Measurements from ENCODE around the gene LRRIQ1. TPM values are rescaled to one million over a fixed set of nuclear protein-coding genes. Genes with fewer than 3 reads are reported as not detected.

Gene LRRIQ1
- total RNA-seq, 1 donor from 2014 or later: 13.1 TPM

- no peak overlapping the region for H3K27ac Mint-ChIP-seq
- no peak overlapping the region for H3K4me3 Mint-ChIP-seq (ENCODE audit: low read depth)
- no peaks in the 10 kb centered on the region for H3K27me3 Mint-ChIP-seq
- peaks cover 4% of the 10 kb centered on the region for H3K9me3 Mint-ChIP-seq (ENCODE audit: low read depth)
- H3K36me3 Mint-ChIP-seq (ENCODE audit: insufficient read depth): no peaks in the 10 kb centered on the region
- TF ChIP-seq CTCF (IDR thresholded peaks at IDR 0.05; ENCODE audit: unreplicated experiment): no peak
- no peak for DNase-seq (ENCODE audit: low spot score, unreplicated experiment)
- H3K4me1 Mint-ChIP-seq (ENCODE audit: low read depth): peaks cover 17% of the 10 kb centered on the region
These were observed 36.7 kb downstream of the LRRIQ1 start for GRCh38 chr12:85072826-85073225.

- no peaks in the 10 kb centered on the region for H3K9me3 Mint-ChIP-seq (ENCODE audit: low read depth)
- no peak overlapping the region for H3K27ac Mint-ChIP-seq
- DNase-seq (ENCODE audit: low spot score, unreplicated experiment): no peak
- H3K27me3 Mint-ChIP-seq: no peaks in the 10 kb centered on the region
- H3K36me3 Mint-ChIP-seq (ENCODE audit: insufficient read depth): no peaks in the 10 kb centered on the region
- peaks cover 17% of the 10 kb centered on the region for H3K4me1 Mint-ChIP-seq (ENCODE audit: low read depth)
- TF ChIP-seq CTCF (IDR thresholded peaks at IDR 0.05; ENCODE audit: unreplicated experiment): peak; percentile 69
- H3K4me3 Mint-ChIP-seq (ENCODE audit: low read depth): no peak overlapping the region
These were observed 40.7 kb downstream of the LRRIQ1 start for GRCh38 chr12:85076688-85077430.

GRCh38 chr12:85085066-85085465 is 48.9 kb downstream of the LRRIQ1 start:
- H3K4me1 Mint-ChIP-seq (ENCODE audit: low read depth): no peaks in the 10 kb centered on the region
- TF ChIP-seq CTCF (IDR thresholded peaks at IDR 0.05; ENCODE audit: unreplicated experiment): no peak
- no peak overlapping the region for H3K27ac Mint-ChIP-seq
- no peaks in the 10 kb centered on the region for H3K27me3 Mint-ChIP-seq
- peaks cover 6% of the 10 kb centered on the region for H3K36me3 Mint-ChIP-seq (ENCODE audit: insufficient read depth)
- no peak for DNase-seq (ENCODE audit: low spot score, unreplicated experiment)
- H3K4me3 Mint-ChIP-seq (ENCODE audit: low read depth): no peak overlapping the region
- H3K9me3 Mint-ChIP-seq (ENCODE audit: low read depth): peaks cover 16% of the 10 kb centered on the region

GRCh38 chr12:85089792-85090191 is 53.6 kb downstream of the LRRIQ1 start:
- Mint-ChIP-seq H3K9me3 (ENCODE audit: low read depth) (peaks cover 16% of the 10 kb centered on the region), H3K36me3 (ENCODE audit: insufficient read depth) (peaks cover 6% of the 10 kb centered on the region), H3K27me3 (no peaks in the 10 kb centered on the region), H3K4me3 (ENCODE audit: low read depth) (no peak overlapping the region), H3K27ac (no peak overlapping the region), H3K4me1 (ENCODE audit: low read depth) (peaks cover 4% of the 10 kb centered on the region)
- TF ChIP-seq CTCF (IDR thresholded peaks at IDR 0.05; ENCODE audit: unreplicated experiment): no peak
- DNase-seq (ENCODE audit: low spot score, unreplicated experiment): no peak

- Mint-ChIP-seq H3K27me3 (no peaks in the 10 kb centered on the region), H3K36me3 (ENCODE audit: insufficient read depth) (peaks cover 1% of the 10 kb centered on the region), H3K4me1 (ENCODE audit: low read depth) (peaks cover 4% of the 10 kb centered on the region), H3K27ac (no peak overlapping the region), H3K4me3 (ENCODE audit: low read depth) (no peak overlapping the region), H3K9me3 (ENCODE audit: low read depth) (peaks cover 8% of the 10 kb centered on the region)
- no peak for TF ChIP-seq CTCF (IDR thresholded peaks at IDR 0.05; ENCODE audit: unreplicated experiment)
- DNase-seq (ENCODE audit: low spot score, unreplicated experiment): no peak
These were observed 56.7 kb downstream of the LRRIQ1 start for GRCh38 chr12:85092814-85093370.

Data from progenitor cell of endocrine pancreas (in vitro differentiated cells).